NOMO-1 (cell line): ENCODE results near the gene MUC4.
"Not testable (repeated sequence)": the region's sequence is repeated elsewhere in the genome, so short reads cannot be mapped to it uniquely, and the experiment has no call there.

Experiments used
- DNase-seq, 2 experiments: peaks; one replicate each; lab custom pipeline; 2025; ENCODE audit not compliant: unreplicated experiment in 2 of 2; lab: John Stamatoyannopoulos, UW

MUC4 gene

GRCh38 chr3:195839260-195840010, 27.7 kb upstream of the MUC4 start:
- no peak for DNase-seq

GRCh38 chr3:195838714-195839113, 27.0 kb upstream of the MUC4 start:
- no peak for DNase-seq

GRCh38 chr3:195836476-195837135, 24.9 kb upstream of the MUC4 start:
- DNase-seq = no peak

GRCh38 chr3:195835791-195836190, 24.1 kb upstream of the MUC4 start:
- DNase-seq = no peak

GRCh38 chr3:195834675-195835583, 23.2 kb upstream of the MUC4 start:
- no peak for DNase-seq

GRCh38 chr3:195829897-195830254, 18.1 kb upstream of the MUC4 start:
- no peak for DNase-seq

GRCh38 chr3:195828762-195829161, 17.0 kb upstream of the MUC4 start:
- no peak for DNase-seq

GRCh38 chr3:195825857-195826804, 14.4 kb upstream of the MUC4 start:
- DNase-seq = no peak

- DNase-seq = no peak
Measured at GRCh38 chr3:195825191-195825588, 13.5 kb upstream of the MUC4 start.

- not testable (repeated sequence) for DNase-seq
Measured at GRCh38 chr3:195824425-195825190, 12.9 kb upstream of the MUC4 start.

GRCh38 chr3:195823999-195824398, 12.3 kb upstream of the MUC4 start:
- DNase-seq = peak; percentile 28 to 31

- DNase-seq = no peak
Measured at GRCh38 chr3:195823280-195823679, 11.6 kb upstream of the MUC4 start.

- DNase-seq = no peak
Measured at GRCh38 chr3:195822131-195822696, 10.5 kb upstream of the MUC4 start.

- DNase-seq = no peak
Measured at GRCh38 chr3:195821403-195822130, 9.8 kb upstream of the MUC4 start.

GRCh38 chr3:195820901-195821300, 9.2 kb upstream of the MUC4 start:
- no peak for DNase-seq

GRCh38 chr3:195820186-195820585, 8.5 kb upstream of the MUC4 start:
- no peak for DNase-seq

- no peak for DNase-seq
Measured at GRCh38 chr3:195818301-195818700, 6.6 kb upstream of the MUC4 start.

GRCh38 chr3:195817578-195818135, 5.9 kb upstream of the MUC4 start:
- DNase-seq = no peak
